NCI-H128 (cell line): ENCODE data around the gene NKPD1.

Experiments
- DNase-seq: peaks from one replicate; lab custom pipeline; 2025; ENCODE audit not compliant: unreplicated experiment; lab: John Stamatoyannopoulos, UW

The NKPD1 gene

DNA sequence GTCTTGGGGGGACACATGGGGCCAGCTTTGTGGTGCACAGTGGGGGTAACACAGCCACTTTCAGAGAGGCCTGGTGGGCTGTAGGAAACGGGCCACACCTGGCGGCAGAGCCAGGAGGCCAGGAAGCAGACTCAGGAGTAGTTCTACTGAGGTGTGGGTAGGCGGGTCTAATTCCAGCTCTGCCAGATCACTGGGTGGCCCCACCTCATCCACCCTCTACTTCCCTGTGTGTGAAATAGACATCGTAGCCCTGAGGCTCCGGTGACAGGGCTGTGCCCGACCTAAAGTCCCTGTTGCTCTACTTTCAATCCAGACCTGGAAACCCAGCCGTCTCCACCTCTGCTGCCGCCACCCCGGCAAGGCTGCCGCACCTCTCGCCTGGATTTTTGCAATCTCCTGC is 4.0 kb downstream of the NKPD1 start:
- DNase-seq = no peak

DNA sequence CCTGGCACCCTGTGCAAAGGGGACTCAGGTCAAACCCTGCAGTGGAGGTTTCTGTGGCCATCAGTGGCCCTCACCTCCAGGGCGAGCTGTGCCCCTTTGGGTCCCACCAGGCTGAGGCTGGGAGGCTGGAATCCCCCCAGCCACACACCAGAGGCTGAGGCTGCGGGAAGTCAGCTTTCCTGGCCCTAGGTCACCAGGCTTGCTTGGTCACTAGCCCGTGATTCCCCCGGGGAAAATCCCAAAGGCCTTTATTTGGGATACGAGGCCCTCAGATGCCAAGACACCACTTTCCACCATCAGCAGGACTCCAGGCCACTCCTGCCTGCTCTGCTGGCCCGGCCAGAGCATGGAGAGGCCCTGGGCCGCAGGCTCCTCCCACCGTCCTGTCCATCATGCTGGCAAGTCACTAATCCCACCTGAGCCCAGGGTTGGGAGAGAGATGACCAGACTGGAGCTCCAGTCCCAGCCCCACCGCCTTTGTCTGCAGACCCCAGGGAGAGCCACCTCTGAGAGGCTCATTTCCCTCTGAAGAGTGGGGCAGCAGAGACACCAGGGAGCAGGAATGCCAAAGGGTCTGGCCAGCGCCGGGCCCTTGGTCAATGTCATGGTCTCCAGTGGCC is 4.7 kb downstream of the NKPD1 start:
- no peak for DNase-seq

DNA sequence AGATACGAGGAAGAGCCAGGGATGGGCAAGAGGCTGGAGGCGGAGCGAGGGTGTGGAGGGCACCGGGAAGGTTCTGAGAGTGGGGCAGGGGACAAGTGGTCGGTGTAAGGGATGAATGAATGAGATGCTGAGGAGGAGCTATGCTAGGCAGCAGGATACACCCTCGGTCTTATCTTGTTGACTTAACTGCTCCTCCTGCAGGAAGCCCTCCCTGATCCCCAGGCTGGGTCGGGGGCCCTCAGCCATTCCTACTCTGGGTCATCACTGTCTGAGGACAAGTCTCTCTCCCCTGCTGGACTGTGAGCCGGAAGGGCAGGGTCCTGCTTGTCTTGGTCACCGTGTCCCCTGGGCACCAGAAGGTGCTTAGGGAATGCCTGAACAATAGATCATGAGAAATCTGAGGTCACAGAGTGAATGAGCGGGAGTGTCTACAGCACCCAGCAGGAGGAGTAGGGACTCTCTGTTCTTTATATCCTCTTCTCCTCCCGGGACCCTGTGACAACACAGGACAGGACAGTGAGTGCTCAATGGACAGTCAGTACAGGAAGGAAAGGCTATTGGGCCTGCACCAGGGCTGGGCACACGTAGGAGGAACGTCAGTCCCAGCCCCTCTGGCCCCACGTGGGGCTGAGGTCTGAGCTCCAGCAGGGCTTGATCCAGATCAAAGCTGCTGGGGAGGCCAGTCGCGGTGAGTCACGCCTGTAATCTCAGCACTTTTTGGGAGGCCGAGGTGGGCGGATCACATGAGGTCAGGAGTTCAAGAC is 6.5 kb downstream of the NKPD1 start:
- no peak for DNase-seq

DNA sequence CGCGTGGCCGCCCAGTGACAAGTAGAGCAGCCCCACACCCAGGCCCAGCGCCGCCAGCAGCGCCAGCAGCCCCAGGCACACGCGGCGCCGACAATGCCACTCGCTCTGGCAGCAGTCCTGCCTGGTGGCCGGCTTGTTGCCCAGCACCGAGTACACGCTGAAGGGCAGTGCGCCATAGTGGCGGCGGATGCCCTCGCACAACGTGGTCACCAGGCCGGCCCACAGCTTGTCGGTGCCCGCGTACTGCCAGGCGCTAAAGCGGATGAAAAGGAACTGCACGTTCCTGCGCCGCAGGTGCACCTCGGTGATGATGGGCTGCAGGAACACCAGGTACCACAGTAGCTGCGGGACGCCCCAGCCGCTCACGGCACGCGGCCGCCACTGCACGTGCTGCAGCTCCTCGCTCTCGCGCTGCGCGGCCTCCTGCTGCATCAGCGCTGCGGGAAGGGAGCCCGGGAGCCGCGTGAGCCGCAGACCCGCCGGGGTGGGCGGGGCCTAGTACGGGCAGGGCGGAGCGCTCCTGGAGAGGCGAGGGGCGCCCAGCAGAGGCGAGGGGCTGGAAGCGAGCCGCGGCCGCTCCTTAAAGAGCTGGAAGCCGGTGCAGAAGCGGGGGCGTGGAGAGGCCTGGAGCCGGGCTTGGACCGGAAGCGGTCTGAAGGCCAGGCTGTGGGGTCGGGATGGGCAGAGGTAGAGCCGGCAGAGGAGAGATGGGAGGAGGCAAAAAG is 7.3 kb downstream of the NKPD1 start:
- no peak for DNase-seq

DNA sequence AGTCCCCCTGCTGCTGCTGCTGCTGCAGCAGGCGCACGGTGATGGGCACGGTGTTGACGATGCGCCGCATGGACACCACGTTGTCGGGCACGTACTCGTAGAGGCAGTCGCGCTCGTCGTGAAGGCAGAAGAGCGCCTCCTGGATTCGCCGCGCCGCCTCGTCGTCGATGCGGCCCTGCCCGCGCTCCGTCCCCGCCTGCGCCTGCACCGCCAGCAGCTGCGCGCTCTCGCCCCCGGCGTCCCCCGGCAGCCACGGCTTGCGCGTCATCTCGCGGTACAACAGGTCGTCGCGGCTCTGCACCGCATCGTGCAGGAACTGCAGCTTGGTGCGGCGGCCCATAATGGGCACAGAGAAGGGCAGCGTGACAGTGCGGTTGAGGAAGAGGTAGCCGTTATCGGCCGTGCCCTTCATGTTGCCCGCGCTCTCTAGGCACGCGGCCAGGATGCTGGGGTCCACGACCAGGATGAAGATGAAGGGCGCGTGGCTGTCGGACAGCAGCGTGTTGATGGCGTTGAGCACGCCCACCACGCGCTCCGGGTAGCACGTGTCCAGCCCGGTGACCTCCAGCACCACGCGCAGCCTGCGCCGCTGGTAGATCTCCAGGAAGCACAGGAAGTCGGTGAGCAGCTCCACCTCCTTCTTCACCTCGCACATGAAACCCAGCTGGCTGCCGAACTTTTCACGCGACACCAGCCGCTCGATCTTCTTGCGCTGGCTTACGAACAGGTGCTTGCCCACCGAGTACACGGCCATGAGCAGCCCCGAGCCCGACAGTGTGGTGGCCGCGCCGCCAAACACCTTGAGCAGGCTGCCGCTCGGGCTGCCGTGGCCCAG is 8.1 kb downstream of the NKPD1 start:
- DNase-seq = no peak

DNA sequence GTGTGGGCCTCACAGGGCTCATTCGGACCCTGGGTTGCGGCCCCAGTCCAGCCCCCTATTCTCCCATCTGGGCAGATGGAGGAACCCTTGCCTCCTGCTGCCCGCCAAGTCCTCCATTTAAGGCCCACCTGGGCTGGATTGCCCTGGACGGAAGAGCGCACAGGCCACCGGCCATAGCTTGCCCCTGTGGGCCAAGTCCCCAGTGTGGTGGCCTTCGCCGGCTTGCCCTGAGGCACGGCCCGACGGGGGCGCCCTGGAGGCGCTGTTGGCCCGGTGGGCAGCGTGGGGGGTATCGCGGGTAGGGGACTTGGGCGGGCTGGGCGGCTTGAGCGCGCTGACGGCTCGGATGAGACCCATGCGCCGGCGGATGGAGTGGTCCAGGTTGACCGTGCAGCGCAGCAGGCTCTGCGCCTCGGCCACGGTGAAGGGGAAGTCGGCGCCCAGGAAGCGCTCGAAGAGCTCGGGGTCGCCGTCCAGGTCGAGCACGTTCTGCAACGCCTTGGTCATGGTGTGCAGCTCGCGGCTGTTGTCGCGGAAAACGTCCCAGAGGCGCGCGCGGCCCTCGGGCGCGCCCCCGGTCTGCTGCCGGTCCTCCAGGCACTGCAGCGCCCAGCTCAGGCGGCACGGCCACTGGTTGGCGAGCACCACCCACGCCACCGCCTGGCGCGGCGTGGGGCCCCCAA is 8.8 kb downstream of the NKPD1 start:
- DNase-seq = no peak

DNA sequence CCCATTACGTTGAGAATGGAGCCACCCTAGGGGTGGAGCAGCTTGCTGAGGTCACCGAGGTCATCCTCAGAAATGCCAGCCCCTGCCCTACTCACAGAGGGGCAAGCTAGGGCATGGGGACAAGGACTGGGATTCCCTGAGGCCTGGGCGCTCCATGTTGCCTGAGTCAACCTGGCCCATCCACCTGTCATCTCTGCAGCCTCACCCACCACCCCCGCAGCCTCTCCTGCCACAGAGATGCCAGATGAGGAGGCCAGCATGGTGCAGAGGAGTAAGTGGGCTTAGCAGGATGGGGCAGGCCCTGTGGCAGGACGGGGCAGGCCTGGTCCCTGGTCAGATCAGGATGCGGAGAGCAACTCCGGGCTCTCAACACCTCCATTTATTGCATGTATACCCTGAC is 9.5 kb downstream of the NKPD1 start:
- no peak for DNase-seq

DNA sequence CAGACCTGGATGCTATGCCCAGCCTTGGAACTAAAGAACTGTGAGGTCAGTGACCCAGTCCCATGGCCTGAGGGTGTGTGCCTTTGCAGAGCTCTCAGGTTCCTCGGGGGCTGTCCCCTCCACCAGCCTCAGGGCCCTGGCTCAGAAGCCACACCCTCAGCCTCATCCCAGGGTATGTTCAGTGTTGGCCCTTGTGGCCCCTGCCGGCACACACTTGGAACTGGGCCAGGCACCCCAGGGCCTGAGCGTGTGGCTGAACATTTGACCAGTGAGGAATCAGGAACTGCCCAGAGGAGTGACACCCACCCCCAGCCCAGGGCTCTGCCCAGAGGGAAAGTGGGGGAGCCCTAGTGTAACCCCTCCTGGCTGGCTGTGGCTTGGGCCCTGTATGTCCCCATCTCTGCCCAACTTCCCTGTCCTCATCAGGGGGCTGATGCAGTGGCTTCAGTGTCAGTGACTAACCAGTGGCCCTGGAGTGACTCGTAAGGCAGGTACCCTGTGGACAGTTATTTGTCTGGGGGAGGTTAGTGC is 10.0 kb downstream of the NKPD1 start:
- DNase-seq = no peak

DNA sequence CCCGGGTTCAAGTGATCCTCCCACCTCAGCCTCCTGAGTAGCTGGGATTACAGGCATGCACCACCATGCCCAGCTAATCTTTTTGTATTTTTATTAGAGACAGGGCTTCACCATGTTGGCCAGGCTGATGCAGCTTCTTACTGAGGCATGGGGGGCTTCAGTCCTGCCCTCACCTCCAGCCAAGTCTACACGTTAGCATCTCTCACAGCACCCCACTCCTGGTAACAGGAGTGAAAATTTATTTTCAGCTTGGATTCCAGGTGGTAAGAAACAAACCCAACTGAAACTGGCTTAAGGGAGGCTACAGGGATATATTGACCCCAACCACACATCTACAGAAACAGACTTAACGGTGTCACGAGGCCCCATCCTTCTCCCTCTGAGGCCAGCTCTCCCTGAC is 10.6 kb downstream of the NKPD1 start:
- no peak for DNase-seq

DNA sequence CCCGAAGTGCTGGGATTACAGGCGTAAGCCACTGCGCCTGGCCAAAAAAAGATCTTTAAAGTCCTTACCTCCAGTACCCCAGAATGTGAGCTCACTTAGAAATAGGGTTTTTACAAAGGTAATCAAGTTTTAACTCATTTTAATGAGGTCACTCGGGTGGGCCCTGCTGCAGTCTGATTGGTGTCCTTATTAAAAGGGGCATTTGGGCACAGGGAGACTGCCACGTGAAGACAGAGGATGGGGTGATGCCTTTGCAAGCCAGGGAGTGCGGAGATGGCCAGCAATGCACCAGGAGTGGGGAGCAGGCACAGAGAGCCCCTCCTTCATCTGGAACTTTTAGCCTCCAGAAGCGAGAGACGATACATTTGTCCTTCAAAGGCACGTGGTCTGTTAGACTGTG is 11.7 kb downstream of the NKPD1 start:
- no peak for DNase-seq

DNA sequence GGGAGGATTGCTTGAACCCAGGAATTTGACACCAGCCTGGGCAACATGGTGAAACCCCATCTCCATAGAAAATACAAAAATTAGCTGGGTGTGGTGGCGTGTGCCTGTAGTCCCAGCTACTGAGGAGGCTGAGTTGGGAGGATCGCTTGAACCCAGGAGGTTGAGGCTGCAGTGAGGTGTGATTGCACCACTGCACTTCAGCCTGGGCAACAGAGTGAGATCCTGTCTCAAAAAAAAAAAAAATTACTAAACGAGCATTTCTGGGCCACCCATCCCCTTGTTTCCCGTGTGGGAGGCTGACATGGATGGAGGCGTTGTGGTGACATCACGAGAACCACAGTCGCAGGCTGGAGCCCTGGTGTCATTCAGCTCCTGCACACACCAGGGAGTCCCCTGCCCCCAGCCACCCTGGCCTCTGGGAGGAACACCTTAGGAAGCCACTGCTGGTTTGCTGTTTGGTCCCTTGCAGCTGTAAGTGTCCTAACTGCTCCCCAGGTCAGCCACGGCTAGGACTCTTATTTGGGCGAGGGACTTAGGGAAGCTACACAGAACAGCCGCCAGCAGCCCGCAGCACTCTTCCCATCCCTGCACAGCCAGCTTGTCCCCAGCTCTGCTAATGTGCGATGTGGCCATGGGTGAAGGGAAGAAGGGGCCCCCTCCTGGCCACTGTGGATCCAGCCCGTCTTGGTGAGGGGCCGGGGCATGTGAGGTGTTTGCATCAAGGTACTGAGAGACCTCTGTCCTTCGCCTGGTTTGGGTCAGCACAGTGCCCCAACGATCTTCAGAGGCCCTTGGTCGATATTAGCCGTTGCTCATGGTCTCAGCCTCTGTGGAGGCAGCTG is 12.7 kb downstream of the NKPD1 start:
- no peak for DNase-seq

DNA sequence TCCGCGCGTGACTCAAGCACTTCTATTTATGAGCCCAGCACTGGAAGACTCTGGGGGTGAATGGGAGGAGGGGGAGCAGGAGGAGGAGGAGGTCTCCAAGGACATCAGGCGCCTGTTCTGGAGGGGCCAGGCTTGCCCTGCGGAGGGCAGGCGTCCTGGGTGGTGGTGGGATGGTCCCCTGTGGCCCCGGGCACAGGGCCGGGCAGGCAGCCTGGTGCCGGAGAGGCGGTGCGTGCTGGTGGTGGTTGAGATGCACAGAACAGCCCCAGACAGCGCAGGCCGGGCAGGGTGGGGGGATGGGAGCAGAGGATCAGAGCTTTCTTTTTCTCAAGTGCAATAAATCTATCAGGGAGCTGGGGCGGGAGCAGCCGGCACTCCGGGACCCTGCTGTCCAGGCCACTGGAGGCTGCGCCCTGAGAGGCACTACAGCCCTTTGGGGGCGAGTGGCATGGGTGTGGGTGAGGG is 14.0 kb downstream of the NKPD1 start:
- DNase-seq = no peak

DNA sequence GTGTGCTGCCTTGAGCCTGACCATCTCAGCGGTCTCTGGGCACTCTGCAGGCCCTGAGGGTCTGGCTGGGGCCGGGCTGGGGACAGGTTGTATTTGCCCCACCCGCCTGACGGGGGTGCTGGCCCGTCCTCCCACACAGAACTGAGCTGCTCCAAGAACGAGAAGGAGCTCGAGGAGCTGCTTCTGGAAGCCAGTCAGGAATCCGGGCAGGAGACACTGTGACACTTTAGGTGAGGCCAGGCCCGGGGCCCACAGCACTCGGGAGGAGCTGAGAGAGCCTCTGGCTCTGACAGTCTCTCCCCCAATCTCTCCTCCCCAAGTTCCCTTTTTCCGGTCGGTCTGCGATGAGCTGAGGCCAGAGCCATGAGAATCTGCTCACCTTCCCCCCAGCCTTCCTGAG is 14.5 kb downstream of the NKPD1 start:
- DNase-seq = no peak

DNA sequence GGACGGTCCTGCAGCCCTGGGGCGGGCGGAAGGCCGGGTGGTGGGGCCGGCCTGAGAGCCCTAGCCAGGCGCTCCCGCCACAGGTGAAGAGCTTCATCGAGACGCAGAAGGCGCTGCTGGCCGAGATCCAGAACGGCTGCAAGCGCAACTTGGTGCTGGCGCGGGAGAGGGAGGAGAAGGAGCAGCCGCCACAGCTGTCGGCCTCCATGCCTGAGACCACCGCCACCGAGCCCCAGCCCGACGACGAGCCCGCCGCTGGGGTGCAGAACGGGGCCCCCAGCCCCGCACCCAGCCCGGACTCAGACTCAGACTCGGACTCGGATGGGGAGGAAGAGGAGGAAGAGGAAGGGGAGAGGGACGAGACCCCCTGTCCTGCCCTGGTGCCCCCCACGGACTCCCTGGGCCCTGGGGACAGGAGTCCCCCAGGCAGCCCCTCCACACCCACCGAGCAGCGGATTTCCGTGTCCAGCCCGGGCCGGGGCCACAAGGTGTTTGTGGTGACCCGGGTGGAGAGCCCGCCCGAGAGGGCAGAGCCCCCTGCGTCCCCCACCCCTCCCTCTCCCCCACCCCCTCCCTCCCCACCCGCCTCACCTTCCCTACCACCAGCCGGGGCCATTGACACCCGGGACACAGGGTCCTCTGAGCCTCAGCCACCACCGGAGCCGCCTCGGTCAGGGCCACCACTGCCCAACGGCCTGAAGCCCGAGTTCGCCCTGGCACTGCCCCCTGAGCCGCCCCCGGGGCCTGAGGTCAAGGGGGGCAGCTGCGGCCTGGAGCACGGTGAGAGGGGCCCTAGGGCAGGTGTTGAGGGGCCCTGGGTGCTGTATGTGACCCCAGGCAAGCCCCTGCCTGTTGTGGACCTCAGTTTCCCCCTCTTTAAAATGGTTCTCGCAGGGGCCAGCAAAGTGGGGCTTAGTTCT is 15.3 kb downstream of the NKPD1 start:
- no peak for DNase-seq

DNA sequence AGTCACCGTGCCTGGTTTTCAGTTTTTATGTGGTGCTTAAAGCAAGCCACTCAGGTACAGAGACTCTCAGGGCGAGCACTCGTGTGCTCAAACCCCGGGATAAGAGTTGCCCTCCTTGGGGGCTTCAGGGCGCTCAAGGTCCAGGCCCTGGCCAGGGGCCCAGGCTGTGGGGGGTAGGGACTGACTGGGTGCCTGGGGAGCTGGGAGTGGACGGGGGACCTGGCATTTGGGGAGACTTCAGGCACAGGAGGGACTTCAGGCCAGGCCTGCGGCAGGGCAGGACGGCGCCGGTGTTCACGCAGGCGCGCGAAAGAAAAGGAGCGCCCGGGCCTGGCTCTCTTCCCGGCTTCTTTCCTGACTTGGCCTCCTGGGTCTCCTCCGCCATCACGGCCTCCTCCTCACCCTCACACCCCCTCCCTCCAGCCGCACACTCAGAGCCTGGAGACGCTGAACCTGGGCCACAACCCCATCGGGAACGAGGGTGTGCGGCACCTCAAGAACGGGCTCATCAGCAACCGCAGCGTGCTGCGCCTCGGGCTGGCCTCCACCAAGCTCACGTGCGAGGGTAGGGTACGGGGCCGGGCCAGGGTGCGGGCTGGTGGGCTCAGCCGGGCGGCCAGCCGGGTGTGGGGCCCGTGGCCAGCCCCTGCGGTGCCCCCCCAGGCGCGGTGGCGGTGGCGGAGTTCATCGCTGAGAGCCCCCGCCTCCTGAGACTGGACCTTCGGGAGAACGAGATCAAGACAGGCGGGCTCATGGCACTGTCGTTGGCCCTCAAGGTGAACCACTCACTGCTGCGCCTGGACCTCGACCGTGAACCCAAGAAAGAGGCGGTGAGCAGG is 16.1 kb downstream of the NKPD1 start:
- DNase-seq = no peak

DNA sequence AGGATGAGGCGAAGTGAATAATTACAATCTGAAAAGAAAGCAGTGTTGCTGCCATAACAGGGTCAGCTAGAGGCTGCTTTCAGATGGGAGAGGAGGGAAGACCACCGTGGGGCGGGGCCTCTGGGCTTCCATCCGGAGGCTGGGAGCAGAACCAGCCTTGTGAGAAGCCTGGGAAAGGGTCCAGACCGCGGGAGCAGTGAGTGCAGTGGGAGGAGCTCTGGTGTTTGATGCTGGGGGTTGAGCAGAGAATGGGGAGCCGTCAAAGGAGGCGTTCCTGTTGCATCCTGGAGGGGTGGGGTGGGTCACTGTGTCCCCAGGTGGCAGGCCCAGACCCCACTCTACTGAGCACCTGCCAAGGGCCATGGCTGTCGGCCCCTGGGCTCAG is 18.1 kb downstream of the NKPD1 start:
- DNase-seq = no peak

DNA sequence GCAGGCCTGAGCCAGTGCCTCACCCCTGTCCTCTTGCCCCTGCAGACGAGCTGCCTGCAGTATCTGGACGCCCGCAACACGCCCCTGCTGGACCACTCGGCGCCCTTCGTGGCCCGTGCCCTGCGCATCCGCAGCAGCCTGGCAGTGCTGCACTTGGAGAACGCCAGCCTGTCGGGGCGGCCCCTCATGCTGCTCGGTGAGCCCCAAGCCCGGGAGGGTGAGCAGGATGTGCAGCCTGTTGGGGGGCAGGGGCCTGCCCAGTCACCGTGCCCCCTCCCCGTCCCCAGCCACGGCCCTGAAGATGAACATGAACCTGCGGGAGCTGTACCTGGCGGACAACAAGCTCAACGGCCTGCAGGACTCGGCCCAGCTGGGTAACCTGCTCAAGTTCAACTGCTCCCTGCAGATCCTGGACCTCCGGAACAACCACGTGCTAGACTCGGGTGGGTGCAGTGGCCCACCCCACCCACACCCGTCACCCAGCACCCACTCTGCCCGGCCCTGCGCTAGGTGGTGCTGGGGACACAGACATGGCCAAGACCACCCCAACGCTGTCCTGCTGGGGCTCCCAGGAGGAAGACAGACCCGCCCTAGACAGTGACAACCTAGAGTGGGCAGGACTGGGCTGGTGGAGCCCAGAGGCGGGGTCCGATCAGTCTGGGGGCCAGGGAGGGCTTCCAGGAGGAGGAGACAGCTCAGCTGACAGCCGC is 18.6 kb downstream of the NKPD1 start:
- DNase-seq = no peak
